HG03108 (cell line): ENCODE measurements around the gene TPX2.
"Not testable (repeated sequence)": the region's sequence is repeated elsewhere in the genome, so short reads cannot be mapped to it uniquely, and the experiment has no call there.

ENCODE experiments used
- ATAC-seq: cut with Tn5 transposase; IDR thresholded peaks from one replicate; pipeline ENCODE4 v1.9.1; 2021; ENCODE audit warnings: moderate library complexity; ENCODE audit not compliant: unreplicated experiment

Gene TPX2

GRCh38 chr20:31813611-31814010, 74.5 kb downstream of the TPX2 start:
- ATAC-seq: no peak

GRCh38 chr20:31814142-31814541, 75.1 kb downstream of the TPX2 start:
- not testable (repeated sequence) for ATAC-seq

- ATAC-seq: no peak
Measured at GRCh38 chr20:31815408-31816188, 76.5 kb downstream of the TPX2 start.

- no peak for ATAC-seq
Measured at GRCh38 chr20:31816221-31816620, 77.1 kb downstream of the TPX2 start.

GRCh38 chr20:31817461-31817860, 78.4 kb downstream of the TPX2 start:
- no peak for ATAC-seq

- ATAC-seq: no peak
Measured at GRCh38 chr20:31818376-31818908, 79.4 kb downstream of the TPX2 start.

GRCh38 chr20:31819083-31819784, 80.1 kb downstream of the TPX2 start, which contains the start of gene MYLK2:
Gene MYLK2 (plus strand): TSS chr20:31819356. CDS start chr20:31819581, 225 bp downstream.
- ATAC-seq: no peak

- no peak for ATAC-seq
Measured at GRCh38 chr20:31820228-31820627, 81.1 kb downstream of the TPX2 start.

- no peak for ATAC-seq
Measured at GRCh38 chr20:31821427-31821826, 82.3 kb downstream of the TPX2 start.

GRCh38 chr20:31822421-31823330, 83.6 kb downstream of the TPX2 start:
- no peak for ATAC-seq

GRCh38 chr20:31823360-31824124, 84.5 kb downstream of the TPX2 start:
- ATAC-seq: no peak

- no peak for ATAC-seq
Measured at GRCh38 chr20:31824125-31824485, 85.0 kb downstream of the TPX2 start.

- no peak for ATAC-seq
Measured at GRCh38 chr20:31824554-31825313, 85.6 kb downstream of the TPX2 start.

GRCh38 chr20:31826074-31826473, 87.0 kb downstream of the TPX2 start:
- ATAC-seq: no peak

GRCh38 chr20:31827059-31827458, 88.0 kb downstream of the TPX2 start:
- no peak for ATAC-seq

- ATAC-seq: not testable (repeated sequence)
Measured at GRCh38 chr20:31828016-31828415, 88.9 kb downstream of the TPX2 start.

- no peak for ATAC-seq
Measured at GRCh38 chr20:31829731-31830130, 90.6 kb downstream of the TPX2 start.

- no peak for ATAC-seq
Measured at GRCh38 chr20:31830406-31830981, 91.4 kb downstream of the TPX2 start.

- no peak for ATAC-seq
Measured at GRCh38 chr20:31831211-31831610, 92.1 kb downstream of the TPX2 start.
